Panc1 (cell line): ENCODE results near the gene GOLPH3. TPM values are rescaled to one million over a fixed set of nuclear protein-coding genes. Genes with fewer than 3 reads are reported as not detected.

ENCODE experiments used
- ATAC-seq: fragments of 200-7000 bp; cut with Tn5 transposase; 2 replicates; pipeline ENCODE4 v1.9.1; 2020; ENCODE audit warnings: mild to moderate bottlenecking, moderate library complexity
- BruUV-seq: library from RNA; stranded (reverse); fragments of 400-500 nt; replicated peaks from 2 replicates; lab custom pipeline; 2021; lab: Mats Ljungman, UMichigan
- CTCF ChIA-PET: fragments of 300-600 bp; sonication (Branson Sonifier 250); formaldehyde crosslinking; loops from one replicate; lab custom pipeline; 2022; ENCODE audit warnings: antibody characterized with exemption; lab: Charles Lee
- POLR2A ChIA-PET: fragments of 300-600 bp; sonication (Branson Sonifier 250); formaldehyde crosslinking; loops from one replicate; lab custom pipeline; 2022; ENCODE audit warnings: antibody characterized with exemption; lab: Charles Lee
- DNase-seq: peaks from one replicate; pipeline ENCODE4 v3.0.0-alpha.2; 2010; ENCODE audit warnings: low read depth, low spot score
- H3K27ac ChIP-seq: 2 replicates; pipeline ENCODE4 v1.5.1; 2011; ENCODE audit warnings: mild to moderate bottlenecking, low read length, inconsistent platforms
- H3K27me3 ChIP-seq: fragments of 200-500 bp; sonication (Bioruptor generic); 2 replicates; pipeline ENCODE4 v1.6.0; 2014; ENCODE audit warnings: low read length, inconsistent platforms; ENCODE audit not compliant: control insufficient read depth, insufficient read depth
- H3K36me3 ChIP-seq: fragments of 200-500 bp; sonication (Bioruptor generic); 2 replicates; pipeline ENCODE4 v1.5.1; 2014; ENCODE audit warnings: inconsistent platforms, mild to moderate bottlenecking, low read length, moderate library complexity; ENCODE audit not compliant: control insufficient read depth, insufficient read depth
- H3K4me1 ChIP-seq: 2 replicates; pipeline ENCODE4 v1.5.1; 2011; ENCODE audit warnings: inconsistent platforms, mild to moderate bottlenecking, low read length, moderate library complexity; ENCODE audit not compliant: control insufficient read depth, insufficient read depth
- H3K4me3 ChIP-seq, 2 experiments: 2 replicates each; pipeline ENCODE4 v1.5.1; 2011 to 2012; ENCODE audit warnings: low read depth in 2 of 2, low read length in 2 of 2, mild to moderate bottlenecking in 2 of 2, inconsistent platforms in 1 of 2, moderate library complexity in 1 of 2
- H3K9me3 ChIP-seq: fragments of 200-500 bp; sonication (Bioruptor generic); 2 replicates; pipeline ENCODE4 v1.5.1; 2014; ENCODE audit warnings: low read depth, mild to moderate bottlenecking, inconsistent platforms, low read length, moderate library complexity; ENCODE audit not compliant: control insufficient read depth, insufficient read depth
- CTCF ChIP-seq: fragments of 450-650 bp; IDR thresholded peaks from 2 replicates; pipeline ENCODE4 v1.5.1; 2017; ENCODE audit warnings: mild to moderate bottlenecking
- POLR2AphosphoS5 ChIP-seq: IDR thresholded peaks from 2 replicates; pipeline ENCODE4 v1.6.1; 2012; ENCODE audit warnings: mild to moderate bottlenecking, low read depth, low read length, moderate library complexity
- REST ChIP-seq, 2 experiments: IDR thresholded peaks; 2 replicates each; pipeline ENCODE4 v1.6.1; 2011 to 2012; ENCODE audit warnings: low read depth in 2 of 2, control low read depth in 1 of 2, low read length in 1 of 2, mild to moderate bottlenecking in 1 of 2, moderate library complexity in 1 of 2; ENCODE audit not compliant: insufficient read depth in 1 of 2
- SIN3A ChIP-seq: IDR thresholded peaks from 2 replicates; pipeline ENCODE4 v1.6.1; 2012; ENCODE audit warnings: low read depth, mild to moderate bottlenecking, low read length, moderate library complexity, borderline replicate concordance; ENCODE audit not compliant: insufficient read depth
- TCF7L2 ChIP-seq: IDR thresholded peaks from 2 replicates; pipeline ENCODE4 v1.6.1; 2011; ENCODE audit warnings: mild to moderate bottlenecking, low read depth, low read length, inconsistent platforms
- in situ Hi-C: cut with HindIII; loops from 2 replicates; pipeline ENCODE4 v1.10.0; 2016; ENCODE audit warnings: low sequenced_read_pairs, low pct_unique_long_range_greater_than_20kb
- intact Hi-C: fragments of 100-400 bp; cut with micrococcal nuclease; formaldehyde crosslinking; loops from one replicate; pipeline ENCODE4 v1.10.0; 2022; ENCODE audit not compliant: unreplicated experiment
- total RNA-seq: library from RNA; stranded (reverse); gene quantifications from one replicate; pipeline ENCODE4 v1.2.1, GENCODE V29; 2021; ENCODE audit not compliant: unreplicated experiment

GOLPH3 gene
- total RNA-seq, 1 experiment from 2014 or later = 89.7 TPM

- no peak for DNase-seq
- H3K27me3 ChIP-seq = no peaks in the 10 kb centered on the region
- in situ Hi-C loops = no loop called here
- H3K4me3 ChIP-seq = no peak overlapping the region
- no peaks in the 10 kb centered on the region for H3K36me3 ChIP-seq
- H3K9me3 ChIP-seq = no peaks in the 10 kb centered on the region
- ChIA-PET POLR2A (no interaction called here), CTCF (no interaction called here)
- no TSS peak for BruUV-seq
- H3K27ac ChIP-seq = no peak overlapping the region
- peaks cover 8% of the 10 kb centered on the region for H3K4me1 ChIP-seq
- ATAC-seq = no peak
- TF ChIP-seq TCF7L2 (no peak), REST (IDR thresholded peaks at IDR 0.05; ENCODE audit: insufficient read depth in 1 of 2, low read depth in 2 of 2, low read length in 1 of 2) (no peak), CTCF (no peak), POLR2AphosphoS5 (no peak), SIN3A (no peak)
- intact Hi-C loops = no loop called here
Observed at GRCh38 chr5:32195265-32195664, 21.1 kb upstream of the GOLPH3 start.

GRCh38 chr5:32193591-32193990 lies 19.5 kb upstream of the GOLPH3 start:
- peak; percentile 85 for ATAC-seq
- Histone ChIP-seq H3K4me3 (peak overlapping the region in 1 of 2 experiments; percentile 23; a peak in 2 of 4 replicates), H3K36me3 (no peaks in the 10 kb centered on the region), H3K27me3 (no peaks in the 10 kb centered on the region), H3K4me1 (peaks cover 8% of the 10 kb centered on the region), H3K9me3 (no peaks in the 10 kb centered on the region), H3K27ac (peak overlapping the region; percentile 23; the same call in 1 of the 2 replicates)
- in situ Hi-C loops = no loop called here
- BruUV-seq = no TSS peak
- intact Hi-C loops = no loop called here
- ChIA-PET CTCF (no interaction called here), POLR2A (no interaction called here)
- TF ChIP-seq CTCF (no peak), SIN3A (no peak), POLR2AphosphoS5 (no peak), TCF7L2 (no peak), REST (IDR thresholded peaks at IDR 0.05; ENCODE audit: insufficient read depth in 1 of 2, low read depth in 2 of 2, low read length in 1 of 2) (no peak)
- no peak for DNase-seq
